MG63 (cell line): ENCODE results near the gene MIB2. TPM values are rescaled to one million over a fixed set of nuclear protein-coding genes. Genes with fewer than 3 reads are reported as not detected.
"Not testable (repeated sequence)": the region's sequence is repeated elsewhere in the genome, so short reads cannot be mapped to it uniquely, and the experiment has no call there.

Experiments
- DNase-seq: peaks from one replicate; pipeline ENCODE4 v3.0.0-alpha.2; 2020
- H3K27me3 ChIP-seq: fragments of 250-450 bp; sonication (Bioruptor Pico); 2 replicates; pipeline ENCODE4 v1.5.1; 2020; ENCODE audit warnings: mild to moderate bottlenecking, moderate library complexity
- H3K36me3 ChIP-seq: fragments of 250-450 bp; sonication (Bioruptor Pico); 2 replicates; pipeline ENCODE4 v1.5.1; 2020; ENCODE audit warnings: mild to moderate bottlenecking, moderate library complexity
- H3K4me3 ChIP-seq: fragments of 250-450 bp; sonication (Bioruptor Pico); 2 replicates; pipeline ENCODE4 v1.5.1; 2020; ENCODE audit warnings: mild to moderate bottlenecking, moderate library complexity
- H3K9me3 ChIP-seq: fragments of 250-450 bp; sonication (Bioruptor Pico); 2 replicates; pipeline ENCODE4 v1.5.1; 2020; ENCODE audit warnings: mild to moderate bottlenecking, moderate library complexity
- total RNA-seq: library from RNA; depleted of rRNA; stranded (reverse); fragments of >200 nt; shearing (Covaris generic); gene quantifications from 2 replicates; pipeline ENCODE4 v1.2.3, GENCODE V29; 2014; ENCODE audit warnings: low replicate concordance

The MIB2 gene
- total RNA-seq, 1 experiment from 2014 or later, result 66.8 TPM

- H3K36me3 ChIP-seq, result no peaks in the 10 kb centered on the region; the same call in 1 of the 2 replicates
- H3K27me3 ChIP-seq, result no peaks in the 10 kb centered on the region
- H3K9me3 ChIP-seq, result no peaks in the 10 kb centered on the region
- no peak overlapping the region for H3K4me3 ChIP-seq
- DNase-seq, result no peak
Measured at GRCh38 chr1:1630191-1630964, 15.1 kb downstream of the MIB2 start.

GRCh38 chr1:1630965-1631781, 15.9 kb downstream of the MIB2 start:
- no peaks in the 10 kb centered on the region; the same call in 1 of the 2 replicates for H3K36me3 ChIP-seq
- no peak overlapping the region for H3K4me3 ChIP-seq
- H3K27me3 ChIP-seq, result no peaks in the 10 kb centered on the region
- DNase-seq, result no peak
- no peaks in the 10 kb centered on the region for H3K9me3 ChIP-seq

- Histone ChIP-seq H3K4me3 (no peak within 1 kb of the TSS), H3K36me3 (no peaks in the 10 kb centered on the region; the same call in 1 of the 2 replicates), H3K27me3 (no peaks in the 10 kb centered on the region), H3K9me3 (no peaks in the 10 kb centered on the region)
- no peak for DNase-seq
Measured at GRCh38 chr1:1631782-1632420, 16.6 kb downstream of the MIB2 start, which contains the start of gene MMP23B. Gene MMP23B, plus strand, starts transcription at chr1:1632173. Its CDS starts 46 bp downstream, at chr1:1632219.

GRCh38 chr1:1633409-1633808, 18.1 kb downstream of the MIB2 start:
- not testable (repeated sequence) for DNase-seq, H3K9me3 ChIP-seq, H3K36me3 ChIP-seq, H3K27me3 ChIP-seq, H3K4me3 ChIP-seq

GRCh38 chr1:1634613-1635012, 19.3 kb downstream of the MIB2 start:
- not testable (repeated sequence) for H3K9me3 ChIP-seq, DNase-seq, H3K27me3 ChIP-seq, H3K4me3 ChIP-seq, H3K36me3 ChIP-seq

- H3K27me3 ChIP-seq, H3K36me3 ChIP-seq, H3K4me3 ChIP-seq, H3K9me3 ChIP-seq, DNase-seq: not testable (repeated sequence)
Measured at GRCh38 chr1:1636621-1637478, 21.6 kb downstream of the MIB2 start.

- H3K36me3 ChIP-seq, H3K27me3 ChIP-seq, H3K4me3 ChIP-seq, H3K9me3 ChIP-seq, DNase-seq: not testable (repeated sequence)
Measured at GRCh38 chr1:1637479-1637875, 22.2 kb downstream of the MIB2 start.

GRCh38 chr1:1638528-1638927, 23.2 kb downstream of the MIB2 start:
- H3K9me3 ChIP-seq, H3K27me3 ChIP-seq, DNase-seq: not testable (repeated sequence)

GRCh38 chr1:1639368-1639767, 24.1 kb downstream of the MIB2 start:
- not testable (repeated sequence) for H3K36me3 ChIP-seq, H3K9me3 ChIP-seq, H3K4me3 ChIP-seq, DNase-seq, H3K27me3 ChIP-seq

More at GRCh38 chr1:1638528-1638927, 23.2 kb downstream of the MIB2 start:
- not testable (repeated sequence) for H3K36me3 ChIP-seq, H3K4me3 ChIP-seq

GRCh38 chr1:1640081-1640480, 24.8 kb downstream of the MIB2 start:
- H3K27me3 ChIP-seq, H3K4me3 ChIP-seq, DNase-seq, H3K36me3 ChIP-seq, H3K9me3 ChIP-seq: not testable (repeated sequence)

GRCh38 chr1:1640711-1641461, 25.6 kb downstream of the MIB2 start:
- H3K36me3 ChIP-seq, H3K9me3 ChIP-seq, DNase-seq, H3K27me3 ChIP-seq, H3K4me3 ChIP-seq: not testable (repeated sequence)

GRCh38 chr1:1646326-1646725, 31.0 kb downstream of the MIB2 start:
- H3K4me3 ChIP-seq, DNase-seq, H3K27me3 ChIP-seq, H3K9me3 ChIP-seq: not testable (repeated sequence)
- peaks cover 13% of the 10 kb centered on the region for H3K36me3 ChIP-seq

- not testable (repeated sequence) for H3K9me3 ChIP-seq, DNase-seq, H3K27me3 ChIP-seq, H3K4me3 ChIP-seq
- peaks cover 18% of the 10 kb centered on the region for H3K36me3 ChIP-seq
Measured at GRCh38 chr1:1647567-1648241, 32.4 kb downstream of the MIB2 start.

- DNase-seq, H3K4me3 ChIP-seq, H3K9me3 ChIP-seq, H3K27me3 ChIP-seq: not testable (repeated sequence)
- peaks cover 23% of the 10 kb centered on the region for H3K36me3 ChIP-seq
Measured at GRCh38 chr1:1648265-1648664, 33.0 kb downstream of the MIB2 start.
